Medulla oblongata (tissue), 1 donor: Measurements from ENCODE around the gene NAXD.
"Not testable (repeated sequence)": the region's sequence is repeated elsewhere in the genome, so short reads cannot be mapped to it uniquely, and the experiment has no call there.

Source experiments
- DNase-seq: peaks from one replicate; pipeline ENCODE4 v3.0.0-alpha.2; 2015; ENCODE audit errors: extremely low spot score

Gene NAXD

DNA sequence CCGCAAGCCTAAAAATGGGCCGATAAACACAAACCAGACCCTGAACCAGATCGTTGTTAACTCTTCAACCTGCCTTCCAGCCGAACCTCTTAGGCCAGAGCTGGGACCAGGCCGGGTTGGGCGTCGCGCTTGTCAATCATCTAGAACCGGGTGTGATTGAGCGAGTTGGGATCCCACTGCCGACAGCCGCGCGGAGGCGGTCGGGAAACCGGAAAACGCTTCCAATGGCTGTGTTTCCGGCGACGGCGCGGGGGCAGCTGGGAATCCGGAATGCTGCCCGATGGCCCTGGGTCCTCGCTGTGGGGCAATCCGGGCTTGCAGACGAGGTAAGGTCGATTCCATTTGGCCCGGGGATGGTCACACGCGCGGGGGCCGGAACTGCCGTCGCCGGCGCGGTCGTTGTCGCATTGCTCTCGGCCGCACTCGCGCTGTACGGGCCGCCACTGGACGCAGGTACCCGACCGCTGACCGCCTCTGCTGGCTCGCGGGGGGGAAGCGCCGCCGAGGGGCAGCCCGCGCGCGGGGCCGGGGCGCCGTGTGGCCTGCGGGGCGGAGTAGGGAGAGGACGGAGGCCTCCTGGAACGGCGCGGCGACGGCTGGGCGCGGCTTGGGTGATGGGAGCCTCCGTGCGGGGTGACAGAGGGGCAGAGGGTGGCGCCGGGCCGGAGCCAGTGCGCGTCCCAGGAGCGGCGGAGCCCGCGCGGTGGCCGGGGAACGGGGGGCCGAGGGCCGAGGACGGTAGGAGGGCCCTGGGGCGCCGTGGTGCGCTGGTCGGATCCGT, at the start of gene NAXD:
TSS of gene NAXD (plus strand) at position 224 of the 781 bp plus-strand sequence. CDS start at position 281, 57 bp downstream.
- DNase-seq = peak; percentile 95

DNA sequence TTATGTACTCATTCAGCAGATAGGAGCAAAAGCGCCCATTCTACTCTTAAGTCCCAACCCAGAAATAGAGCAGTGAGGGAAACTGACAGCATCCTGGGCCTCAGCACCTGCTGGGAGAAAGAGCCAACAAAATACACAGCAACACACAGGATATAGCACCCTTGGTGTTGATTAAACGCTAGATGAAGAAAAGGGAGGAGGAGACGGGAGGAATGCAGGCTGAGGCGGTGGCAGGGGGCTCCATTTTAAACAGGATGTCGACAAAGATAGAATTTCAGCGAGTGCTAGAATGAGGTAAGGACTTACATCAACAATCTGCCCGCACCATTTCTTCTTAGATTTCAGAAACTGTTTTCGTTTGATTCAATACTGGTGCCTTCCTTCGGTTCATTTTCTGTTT, 49.2 kb upstream of the NAXD start:
- DNase-seq = no peak

DNA sequence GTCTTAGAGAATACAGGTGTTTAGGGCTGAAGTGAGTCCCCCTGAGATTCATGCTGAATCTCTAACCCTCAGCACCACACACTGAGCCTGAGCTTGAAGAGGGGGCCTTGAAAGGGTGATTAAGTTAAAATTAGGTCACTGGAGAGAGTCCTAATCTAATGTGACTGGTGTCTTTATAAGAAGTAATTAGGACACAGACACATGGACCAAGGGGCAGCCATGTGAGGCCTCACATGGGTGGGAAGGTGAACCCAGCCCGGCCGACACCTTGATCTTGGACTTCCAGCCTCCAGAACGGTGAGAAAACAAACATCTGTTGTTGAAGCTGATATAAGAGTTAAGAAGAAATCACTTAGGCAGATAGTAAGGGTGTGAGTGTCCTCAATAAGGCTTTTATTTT, 46.7 kb upstream of the NAXD start:
- DNase-seq = no peak

- not testable (repeated sequence) for DNase-seq
Observed at GRCh38 chr13:110569962-110570361, 45.4 kb upstream of the NAXD start.

GRCh38 chr13:110570886-110571285, 44.5 kb upstream of the NAXD start:
- no peak for DNase-seq

- no peak for DNase-seq
Observed at GRCh38 chr13:110571896-110572777, 43.2 kb upstream of the NAXD start.

- DNase-seq = no peak
Observed at GRCh38 chr13:110572778-110573118, 42.6 kb upstream of the NAXD start.

GRCh38 chr13:110574161-110574560, 41.2 kb upstream of the NAXD start:
- DNase-seq = no peak

GRCh38 chr13:110575322-110576069, 39.8 kb upstream of the NAXD start:
- peak; percentile 51 for DNase-seq

DNA sequence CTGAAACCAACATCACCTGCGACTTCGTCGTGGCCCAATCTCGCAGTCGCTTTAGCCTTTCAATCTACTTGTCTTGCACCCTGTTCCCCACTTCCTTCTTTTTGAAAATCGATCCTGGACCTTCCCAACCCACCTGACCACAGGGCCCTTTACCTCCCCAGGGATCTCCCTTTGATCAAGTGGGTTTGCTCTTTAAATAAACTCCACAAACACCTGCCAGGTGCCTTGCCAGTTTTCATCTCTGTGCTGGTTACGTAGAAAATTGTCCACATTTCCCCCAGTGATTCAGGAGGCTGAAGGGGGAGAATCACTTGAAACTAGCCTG, 39.3 kb upstream of the NAXD start:
- no peak for DNase-seq

DNA sequence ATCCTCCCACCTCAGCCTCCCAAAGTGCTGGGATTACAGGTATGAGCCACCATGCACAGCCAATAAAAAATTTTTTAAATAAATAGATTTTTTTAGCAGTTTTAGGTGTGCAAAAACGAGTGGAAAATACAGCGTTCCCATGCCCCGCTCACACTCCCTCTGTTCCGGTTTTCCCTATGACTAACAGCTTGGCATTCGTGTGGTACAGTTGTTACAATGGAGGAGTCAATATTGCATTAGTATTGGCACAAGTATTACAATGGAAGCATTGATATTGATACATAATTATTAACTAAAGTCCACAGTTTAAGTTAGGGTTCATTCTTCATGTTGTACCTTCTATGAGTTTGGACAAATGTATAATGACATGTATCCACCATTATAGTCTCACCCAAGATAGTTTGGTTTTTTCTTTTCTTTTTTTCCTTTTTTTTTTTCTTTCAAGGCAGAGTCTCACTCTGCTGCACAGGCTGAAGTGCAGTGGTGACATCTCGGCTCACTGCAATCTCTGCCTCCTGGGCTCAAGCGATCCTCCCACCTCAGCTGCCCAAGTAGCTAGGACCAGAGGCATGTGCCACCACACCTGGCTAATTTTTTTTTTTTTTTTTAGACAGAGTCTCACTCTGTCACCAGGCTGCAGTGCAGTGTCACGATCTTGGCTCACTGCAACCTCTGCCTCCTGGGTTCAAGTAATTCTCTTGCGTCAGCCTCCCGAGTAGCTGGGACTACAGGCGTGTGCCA, 38.4 kb upstream of the NAXD start:
- no peak for DNase-seq

DNA sequence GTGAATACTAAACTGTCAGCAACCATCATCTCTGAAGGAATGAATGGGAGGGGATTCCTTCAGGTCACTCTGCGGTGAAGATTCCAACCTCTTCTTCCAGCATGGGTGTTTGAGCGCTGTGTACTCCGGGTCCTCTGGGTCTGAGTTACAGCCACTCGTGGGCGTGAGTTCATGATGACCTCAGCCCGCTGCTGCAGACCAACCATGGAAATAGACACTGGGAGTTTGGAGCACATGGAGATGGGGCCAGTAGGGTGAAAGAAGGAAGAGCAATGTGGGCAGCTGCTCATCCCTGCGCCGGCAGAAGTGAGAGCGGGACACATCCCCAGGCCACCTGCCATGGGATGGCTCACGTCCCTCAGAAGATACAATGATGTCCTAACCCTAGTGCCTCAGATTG, 37.0 kb upstream of the NAXD start:
- no peak for DNase-seq

DNA sequence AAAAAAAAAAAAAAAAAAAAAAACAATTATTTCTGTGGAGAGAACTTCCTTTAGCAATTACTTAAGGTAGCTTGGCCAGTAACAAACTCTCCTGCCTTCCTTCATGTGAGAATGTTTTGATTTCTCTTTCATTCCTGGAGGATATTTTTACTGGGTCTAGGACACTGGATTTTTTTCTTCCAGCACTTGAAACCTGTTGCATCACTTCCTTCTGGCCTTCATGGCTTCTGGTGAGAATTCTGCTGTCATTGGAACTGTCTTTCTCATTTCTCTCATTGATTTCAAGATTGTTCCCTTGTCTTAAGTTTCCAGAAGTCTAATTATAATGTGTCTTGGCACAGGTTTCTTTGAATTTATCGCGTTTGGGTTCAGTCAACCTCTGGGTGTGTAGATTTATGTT, 34.5 kb upstream of the NAXD start:
- no peak for DNase-seq

DNA sequence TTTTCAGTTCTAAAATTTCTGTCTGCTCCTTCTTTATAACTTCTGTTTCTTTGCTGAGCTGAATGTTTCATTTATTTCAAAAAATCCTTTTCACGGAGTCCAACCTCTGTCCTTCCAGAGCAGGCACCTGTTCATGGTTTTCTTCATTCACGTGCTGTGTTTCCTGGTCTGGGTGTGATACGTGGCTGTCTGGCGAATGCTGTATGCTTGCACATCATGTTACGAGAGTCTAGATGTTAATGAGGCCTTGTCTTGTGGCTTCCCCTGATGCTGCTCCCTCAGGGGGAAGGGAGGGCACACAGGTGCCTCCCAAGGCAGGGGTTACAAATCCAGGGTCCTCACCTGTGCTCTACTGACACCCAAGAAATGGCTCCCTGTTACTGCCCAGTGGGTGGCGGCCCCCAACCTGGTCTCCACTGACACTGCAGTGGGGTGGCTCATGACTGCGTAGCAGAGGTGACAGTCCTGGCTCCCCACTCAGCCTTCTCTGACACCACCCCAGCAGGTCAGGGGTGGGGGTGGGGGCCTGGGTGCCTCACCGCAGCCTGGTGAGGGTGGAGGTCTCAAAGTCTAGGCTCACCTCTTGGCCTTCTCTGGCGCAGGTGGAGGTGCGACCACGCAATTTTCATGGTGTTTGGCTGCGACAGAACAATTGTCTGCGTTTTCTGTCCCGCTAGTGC, 33.7 kb upstream of the NAXD start:
- DNase-seq = no peak

GRCh38 chr13:110582421-110582954, 32.9 kb upstream of the NAXD start:
- DNase-seq = no peak

DNA sequence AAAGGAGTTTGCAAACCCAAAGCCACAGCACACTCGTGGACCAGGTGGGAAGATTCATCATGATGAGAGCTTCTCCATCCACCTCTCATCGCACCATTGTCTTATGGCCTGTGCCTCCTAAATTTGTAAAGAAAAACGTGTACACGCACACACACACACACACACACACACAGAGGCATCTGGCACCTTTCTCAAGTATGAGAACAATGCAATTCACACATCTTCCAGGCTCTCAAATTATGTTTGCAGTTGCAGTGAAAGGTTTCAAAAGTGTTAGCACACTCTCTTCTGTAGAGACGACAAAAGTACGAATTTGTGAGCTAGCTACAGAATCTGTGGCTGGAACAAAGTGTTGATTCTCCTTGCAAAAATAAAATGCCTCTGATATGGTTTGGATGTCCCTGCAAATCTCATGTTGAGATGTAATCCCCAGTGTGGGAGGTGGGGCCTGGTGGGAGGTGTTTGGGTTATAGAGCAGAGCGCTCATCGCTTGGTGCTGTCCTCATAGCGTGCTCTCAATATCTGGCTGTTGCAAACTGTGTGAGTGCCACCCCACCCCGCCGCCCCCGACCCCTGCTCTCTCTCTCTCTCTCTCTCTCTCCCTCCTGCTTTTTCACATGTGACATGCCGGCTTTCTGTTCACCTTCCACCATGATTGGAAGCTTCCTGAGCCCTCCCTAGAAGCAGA, 32.0 kb upstream of the NAXD start:
- DNase-seq = no peak

DNA sequence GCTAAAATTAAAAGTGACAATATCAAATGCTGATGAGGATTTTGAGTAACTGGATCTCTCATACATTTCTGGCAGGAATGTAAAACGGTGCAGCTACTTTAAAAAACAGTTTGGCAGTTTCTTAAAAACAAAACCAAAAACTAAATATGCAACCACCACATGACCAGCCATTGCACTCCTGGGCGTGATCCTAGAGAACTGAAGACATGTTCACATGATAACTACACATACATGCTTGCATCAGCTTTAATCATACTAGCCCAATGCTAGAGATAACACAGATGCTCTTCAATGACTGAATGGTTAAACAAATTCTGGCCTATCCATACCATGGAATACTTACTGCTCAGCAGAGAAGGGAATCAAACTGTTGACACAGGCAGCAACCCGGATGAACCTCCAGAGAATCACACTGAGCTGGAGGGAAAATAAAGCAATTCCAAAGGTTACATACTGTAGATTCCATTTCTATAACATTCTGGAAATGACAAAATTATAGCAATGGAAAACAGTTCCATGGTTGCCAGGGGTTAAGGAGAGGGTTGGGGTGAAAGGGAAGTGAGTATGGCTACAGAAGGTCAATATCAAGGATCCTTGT, 25.5 kb upstream of the NAXD start:
- no peak for DNase-seq

DNA sequence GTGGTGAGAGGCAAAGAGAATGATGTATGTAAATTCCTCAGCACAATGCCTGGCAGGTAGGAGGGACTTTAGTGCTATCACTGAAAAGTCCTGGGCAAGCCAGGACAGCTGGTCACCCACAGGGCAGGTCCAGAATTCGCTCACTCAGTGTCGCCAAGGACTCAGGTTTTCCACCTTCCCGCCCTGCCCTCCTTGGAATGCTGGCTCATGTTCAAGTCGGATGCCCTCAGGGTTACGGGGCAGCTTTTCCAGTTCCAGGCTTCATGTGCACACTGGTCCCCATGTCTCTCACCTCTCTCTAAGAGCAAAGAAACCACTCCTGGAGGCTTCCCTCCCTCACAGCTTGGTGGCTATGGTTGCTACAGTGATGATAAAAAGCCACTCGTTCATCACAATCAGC, 24.8 kb upstream of the NAXD start:
- no peak for DNase-seq

GRCh38 chr13:110592665-110593064, 22.7 kb upstream of the NAXD start:
- DNase-seq = no peak
